H9 (cell line): Measurements from ENCODE around the gene DCP1A. TPM values are rescaled to one million over a fixed set of nuclear protein-coding genes. Genes with fewer than 3 reads are reported as not detected.
A peak's percentile ranks its signal among the peaks of the same experiment; 100 is the strongest.
"Not testable (repeated sequence)": the region's sequence is repeated elsewhere in the genome, so short reads cannot be mapped to it uniquely, and the experiment has no call there.

Experiments used
- DNase-seq: peaks from one replicate; pipeline ENCODE4 v3.0.0-alpha.2; 2017
- H2AFZ ChIP-seq: one replicate; pipeline ENCODE4 v1.6.1; 2013; ENCODE audit warnings: mild to moderate bottlenecking, low read length, control low read depth, moderate library complexity
- H2AK5ac ChIP-seq: 2 replicates; pipeline ENCODE4 v1.6.1; 2013; ENCODE audit warnings: low read length, control low read depth, mixed read lengths; ENCODE audit not compliant: insufficient read length
- H2BK120ac ChIP-seq: one replicate; pipeline ENCODE4 v1.6.1; 2013; ENCODE audit warnings: low read depth, mild to moderate bottlenecking, low read length, control low read depth, inconsistent platforms; ENCODE audit not compliant: poor library complexity, severe bottlenecking
- H2BK12ac ChIP-seq: 2 replicates; pipeline ENCODE4 v1.6.1; 2013; ENCODE audit warnings: low read length, control low read depth, mixed read lengths, low read depth; ENCODE audit not compliant: insufficient read length
- H2BK15ac ChIP-seq: 2 replicates; pipeline ENCODE4 v1.6.1; 2013; ENCODE audit warnings: low read depth, low read length, control low read depth
- H2BK20ac ChIP-seq: one replicate; pipeline ENCODE4 v1.6.1; 2013; ENCODE audit warnings: low read depth, mild to moderate bottlenecking, low read length, control low read depth, inconsistent platforms; ENCODE audit not compliant: poor library complexity, severe bottlenecking
- H2BK5ac ChIP-seq: 2 replicates; pipeline ENCODE4 v1.6.1; 2013; ENCODE audit warnings: low read length, control low read depth, mixed read lengths; ENCODE audit not compliant: insufficient read length
- H3K14ac ChIP-seq: 2 replicates; pipeline ENCODE4 v1.6.1; 2013; ENCODE audit warnings: low read length, control low read depth; ENCODE audit not compliant: insufficient read depth
- H3K18ac ChIP-seq: 2 replicates; pipeline ENCODE4 v1.6.1; 2013; ENCODE audit warnings: low read depth, mild to moderate bottlenecking, mixed read lengths, low read length, control low read depth; ENCODE audit not compliant: insufficient read length
- H3K23ac ChIP-seq: 2 replicates; pipeline ENCODE4 v1.6.1; 2013; ENCODE audit warnings: low read length, control low read depth, mixed read lengths, low read depth; ENCODE audit not compliant: insufficient read length
- H3K23me2 ChIP-seq: 2 replicates; pipeline ENCODE4 v1.6.1; 2013; ENCODE audit warnings: low read depth, mild to moderate bottlenecking, mixed read lengths, low read length, control low read depth; ENCODE audit not compliant: insufficient read length, poor library complexity, severe bottlenecking
- H3K27ac ChIP-seq: 2 replicates; pipeline ENCODE4 v1.5.1; 2013; ENCODE audit warnings: low read length, control low read depth, mixed read lengths, low read depth; ENCODE audit not compliant: insufficient read length
- H3K27me3 ChIP-seq: 2 replicates; pipeline ENCODE4 v1.6.1; 2013; ENCODE audit warnings: low read length, control low read depth, inconsistent platforms; ENCODE audit not compliant: insufficient read depth
- H3K4ac ChIP-seq: 2 replicates; pipeline ENCODE4 v1.6.1; 2013; ENCODE audit warnings: low read depth, mild to moderate bottlenecking, control low read depth, inconsistent platforms, low read length, moderate library complexity
- H3K4me1 ChIP-seq: 2 replicates; pipeline ENCODE4 v1.6.1; 2013; ENCODE audit warnings: low read length, control low read depth, inconsistent platforms; ENCODE audit not compliant: insufficient read depth
- H3K4me2 ChIP-seq: 2 replicates; pipeline ENCODE4 v1.6.1; 2013; ENCODE audit warnings: low read length, control low read depth, mixed read lengths; ENCODE audit not compliant: insufficient read length, insufficient read depth
- H3K56ac ChIP-seq: 2 replicates; pipeline ENCODE4 v1.6.1; 2013; ENCODE audit warnings: low read depth, mild to moderate bottlenecking, mixed read lengths, low read length, control low read depth; ENCODE audit not compliant: insufficient read length
- H3K79me1 ChIP-seq: 2 replicates; pipeline ENCODE4 v1.6.1; 2013; ENCODE audit warnings: low read depth, mild to moderate bottlenecking, moderate library complexity, low read length, control low read depth, inconsistent platforms; ENCODE audit not compliant: insufficient read depth, poor library complexity, severe bottlenecking
- H3K79me2 ChIP-seq: 2 replicates; pipeline ENCODE4 v1.6.1; 2013; ENCODE audit warnings: low read length, control low read depth, inconsistent platforms; ENCODE audit not compliant: insufficient read depth
- H3K9ac ChIP-seq: 2 replicates; pipeline ENCODE4 v1.6.1; 2013; ENCODE audit warnings: low read length, control low read depth, mixed read lengths; ENCODE audit not compliant: insufficient read length; ENCODE audit errors: extremely low read depth
- H3K9me3 ChIP-seq: one replicate; pipeline ENCODE4 v1.6.1; 2013; ENCODE audit warnings: low read depth, low read length, inconsistent platforms; ENCODE audit not compliant: control insufficient read depth
- H3T11ph ChIP-seq: one replicate; pipeline ENCODE4 v1.6.1; 2013; ENCODE audit warnings: mild to moderate bottlenecking, low read length, control low read depth, inconsistent platforms
- H4K20me1 ChIP-seq: one replicate; pipeline ENCODE4 v1.6.1; 2013; ENCODE audit not compliant: control insufficient read depth, insufficient read length, insufficient read depth
- H4K5ac ChIP-seq: 2 replicates; pipeline ENCODE4 v1.6.1; 2013; ENCODE audit warnings: low read depth, mild to moderate bottlenecking, mixed read lengths, low read length, control low read depth; ENCODE audit not compliant: insufficient read length
- H4K8ac ChIP-seq: replicated peaks from 2 replicates; pipeline ENCODE4 v1.6.1; 2013; ENCODE audit warnings: low read length, control low read depth, mixed read lengths, low read depth; ENCODE audit not compliant: insufficient read length
- H4K91ac ChIP-seq: 2 replicates; pipeline ENCODE4 v1.6.1; 2013; ENCODE audit warnings: low read depth, mild to moderate bottlenecking, moderate library complexity, mixed read lengths, low read length, control low read depth; ENCODE audit not compliant: insufficient read length
- H3K27ac Mint-ChIP-seq, 3 experiments: 2 replicates in 2 of 3; 3 replicates in 1 of 3; pipeline ENCODE4 v1.8.0; 2020 to 2021; ENCODE audit warnings: mixed read lengths in 3 of 3, mild to moderate bottlenecking in 1 of 3, moderate library complexity in 1 of 3
- H3K27me3 Mint-ChIP-seq: 2 replicates; pipeline ENCODE4 v1.8.0; 2021; ENCODE audit warnings: low read depth, mild to moderate bottlenecking, moderate library complexity, mixed read lengths
- H3K36me3 Mint-ChIP-seq, 3 experiments: 2 replicates in 2 of 3; 3 replicates in 1 of 3; pipeline ENCODE4 v1.8.0; 2020 to 2021; ENCODE audit warnings: low read depth in 3 of 3, mixed read lengths in 3 of 3; ENCODE audit not compliant: insufficient read depth in 1 of 3
- H3K4me1 Mint-ChIP-seq, 2 experiments: 2 replicates each; pipeline ENCODE4 v1.8.0; 2020; ENCODE audit warnings: mixed read lengths in 2 of 2
- H3K4me3 Mint-ChIP-seq, 2 experiments: 2 replicates in 1 of 2; 3 replicates in 1 of 2; pipeline ENCODE4 v1.8.0; 2020 to 2021; ENCODE audit warnings: mild to moderate bottlenecking in 2 of 2, mixed read lengths in 2 of 2, moderate library complexity in 1 of 2
- H3K9me3 Mint-ChIP-seq, 2 experiments: 2 replicates in 1 of 2; 3 replicates in 1 of 2; pipeline ENCODE4 v1.8.0; 2020; ENCODE audit warnings: mild to moderate bottlenecking in 2 of 2, mixed read lengths in 2 of 2, moderate library complexity in 1 of 2
- WGBS: extraction: QIAGEN DNeasy Blood & Tissue Kit; methylation state at CpG from one replicate; pipeline ENCODE4 v1.1.7; 2013; ENCODE audit warnings: missing lambda C conversion rate, low lambda C conversion rate, mixed read lengths; ENCODE audit not compliant: insufficient read length; ENCODE audit errors: extremely low coverage; 5-methylcytosine and 5-hydroxymethylcytosine counted together
- total RNA-seq: library from RNA; stranded (reverse); gene quantifications from 2 replicates; pipeline ENCODE4 v1.2.1, GENCODE V29; 2021
- TF ChIP-seq, protein P1 (sequence below): fragments of 200-600 bp; sonication (generic); conservative IDR thresholded peaks from 3 replicates; pipeline ENCODE4 v1.8.0; 2021; ENCODE audit warnings: antibody characterized with exemption, mild to moderate bottlenecking

Gene DCP1A
- total RNA-seq, 1 experiment from 2014 or later = 17.8 TPM

GRCh38 chr3:53299611-53300023 lies 47.7 kb downstream of the DCP1A start:
- H2BK20ac ChIP-seq, H3K4ac ChIP-seq, H3K9me3 Mint-ChIP-seq, H4K8ac ChIP-seq, H3K27me3 Mint-ChIP-seq, H3K4me2 ChIP-seq, H3K9me3 ChIP-seq, H3K4me1 ChIP-seq, H3K23ac ChIP-seq, H3K79me1 ChIP-seq, H2AFZ ChIP-seq, H3K4me1 Mint-ChIP-seq, H3K4me3 Mint-ChIP-seq, H2BK5ac ChIP-seq, H4K91ac ChIP-seq, H3K27ac ChIP-seq, H2AK5ac ChIP-seq, H3K9ac ChIP-seq, H2BK12ac ChIP-seq, H3K79me2 ChIP-seq, H2BK15ac ChIP-seq, H3K14ac ChIP-seq, H2BK120ac ChIP-seq, H3K56ac ChIP-seq, H4K5ac ChIP-seq, H3K27me3 ChIP-seq, H3T11ph ChIP-seq, H4K20me1 ChIP-seq, DNase-seq, H3K18ac ChIP-seq, H3K23me2 ChIP-seq: not testable (repeated sequence)
- TF ChIP-seq, protein P1, sequence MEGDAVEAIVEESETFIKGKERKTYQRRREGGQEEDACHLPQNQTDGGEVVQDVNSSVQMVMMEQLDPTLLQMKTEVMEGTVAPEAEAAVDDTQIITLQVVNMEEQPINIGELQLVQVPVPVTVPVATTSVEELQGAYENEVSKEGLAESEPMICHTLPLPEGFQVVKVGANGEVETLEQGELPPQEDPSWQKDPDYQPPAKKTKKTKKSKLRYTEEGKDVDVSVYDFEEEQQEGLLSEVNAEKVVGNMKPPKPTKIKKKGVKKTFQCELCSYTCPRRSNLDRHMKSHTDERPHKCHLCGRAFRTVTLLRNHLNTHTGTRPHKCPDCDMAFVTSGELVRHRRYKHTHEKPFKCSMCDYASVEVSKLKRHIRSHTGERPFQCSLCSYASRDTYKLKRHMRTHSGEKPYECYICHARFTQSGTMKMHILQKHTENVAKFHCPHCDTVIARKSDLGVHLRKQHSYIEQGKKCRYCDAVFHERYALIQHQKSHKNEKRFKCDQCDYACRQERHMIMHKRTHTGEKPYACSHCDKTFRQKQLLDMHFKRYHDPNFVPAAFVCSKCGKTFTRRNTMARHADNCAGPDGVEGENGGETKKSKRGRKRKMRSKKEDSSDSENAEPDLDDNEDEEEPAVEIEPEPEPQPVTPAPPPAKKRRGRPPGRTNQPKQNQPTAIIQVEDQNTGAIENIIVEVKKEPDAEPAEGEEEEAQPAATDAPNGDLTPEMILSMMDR = peak; percentile 89
- no CpG with 5 or more reads among the region's 5 CpGs for WGBS
- peak overlapping the region in 1 of 3 experiments; percentile 82; a peak in 2 of 7 replicates for H3K27ac Mint-ChIP-seq
- H3K36me3 Mint-ChIP-seq = peaks cover 10 to 40% (median 36%) of the 10 kb centered on the region in 3 experiments; a peak in 6 of 7 replicates
